OCI-LY3 (cell line): ENCODE results near the gene TEX29.

Experiments
- EZH2phosphoT487 ChIP-seq: fragments of 200-600 bp; shearing (Covaris generic); IDR thresholded peaks from 2 replicates; pipeline ENCODE4 v1.6.1; 2018; ENCODE audit warnings: antibody characterized with exemption, mixed run types, low read depth
- TF ChIP-seq, protein P1 (sequence below): fragments of 200-600, 300-600 bp; sonication (generic); IDR thresholded peaks from 2 replicates; pipeline ENCODE4 v1.5.1; 2014; ENCODE audit warnings: antibody characterized with exemption, low read length, low read depth

- TF ChIP-seq, protein P1, sequence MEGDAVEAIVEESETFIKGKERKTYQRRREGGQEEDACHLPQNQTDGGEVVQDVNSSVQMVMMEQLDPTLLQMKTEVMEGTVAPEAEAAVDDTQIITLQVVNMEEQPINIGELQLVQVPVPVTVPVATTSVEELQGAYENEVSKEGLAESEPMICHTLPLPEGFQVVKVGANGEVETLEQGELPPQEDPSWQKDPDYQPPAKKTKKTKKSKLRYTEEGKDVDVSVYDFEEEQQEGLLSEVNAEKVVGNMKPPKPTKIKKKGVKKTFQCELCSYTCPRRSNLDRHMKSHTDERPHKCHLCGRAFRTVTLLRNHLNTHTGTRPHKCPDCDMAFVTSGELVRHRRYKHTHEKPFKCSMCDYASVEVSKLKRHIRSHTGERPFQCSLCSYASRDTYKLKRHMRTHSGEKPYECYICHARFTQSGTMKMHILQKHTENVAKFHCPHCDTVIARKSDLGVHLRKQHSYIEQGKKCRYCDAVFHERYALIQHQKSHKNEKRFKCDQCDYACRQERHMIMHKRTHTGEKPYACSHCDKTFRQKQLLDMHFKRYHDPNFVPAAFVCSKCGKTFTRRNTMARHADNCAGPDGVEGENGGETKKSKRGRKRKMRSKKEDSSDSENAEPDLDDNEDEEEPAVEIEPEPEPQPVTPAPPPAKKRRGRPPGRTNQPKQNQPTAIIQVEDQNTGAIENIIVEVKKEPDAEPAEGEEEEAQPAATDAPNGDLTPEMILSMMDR = no peak
- TF ChIP-seq EZH2phosphoT487 = no peak
Measured at GRCh38 chr13:111275995-111276618, 44.3 kb upstream of the TEX29 start.
